GM18868 (cell line): Measurements from ENCODE around the gene GLMP.
A peak's percentile ranks its signal among the peaks of the same experiment; 100 is the strongest.
"Not testable (repeated sequence)": the region's sequence is repeated elsewhere in the genome, so short reads cannot be mapped to it uniquely, and the experiment has no call there.

Source experiments
- ATAC-seq: cut with Tn5 transposase; IDR thresholded peaks from one replicate; pipeline ENCODE4 v1.9.1; 2021; ENCODE audit warnings: mild to moderate bottlenecking, moderate library complexity; ENCODE audit not compliant: unreplicated experiment

The GLMP gene, protein sequence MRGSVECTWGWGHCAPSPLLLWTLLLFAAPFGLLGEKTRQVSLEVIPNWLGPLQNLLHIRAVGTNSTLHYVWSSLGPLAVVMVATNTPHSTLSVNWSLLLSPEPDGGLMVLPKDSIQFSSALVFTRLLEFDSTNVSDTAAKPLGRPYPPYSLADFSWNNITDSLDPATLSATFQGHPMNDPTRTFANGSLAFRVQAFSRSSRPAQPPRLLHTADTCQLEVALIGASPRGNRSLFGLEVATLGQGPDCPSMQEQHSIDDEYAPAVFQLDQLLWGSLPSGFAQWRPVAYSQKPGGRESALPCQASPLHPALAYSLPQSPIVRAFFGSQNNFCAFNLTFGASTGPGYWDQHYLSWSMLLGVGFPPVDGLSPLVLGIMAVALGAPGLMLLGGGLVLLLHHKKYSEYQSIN

DNA sequence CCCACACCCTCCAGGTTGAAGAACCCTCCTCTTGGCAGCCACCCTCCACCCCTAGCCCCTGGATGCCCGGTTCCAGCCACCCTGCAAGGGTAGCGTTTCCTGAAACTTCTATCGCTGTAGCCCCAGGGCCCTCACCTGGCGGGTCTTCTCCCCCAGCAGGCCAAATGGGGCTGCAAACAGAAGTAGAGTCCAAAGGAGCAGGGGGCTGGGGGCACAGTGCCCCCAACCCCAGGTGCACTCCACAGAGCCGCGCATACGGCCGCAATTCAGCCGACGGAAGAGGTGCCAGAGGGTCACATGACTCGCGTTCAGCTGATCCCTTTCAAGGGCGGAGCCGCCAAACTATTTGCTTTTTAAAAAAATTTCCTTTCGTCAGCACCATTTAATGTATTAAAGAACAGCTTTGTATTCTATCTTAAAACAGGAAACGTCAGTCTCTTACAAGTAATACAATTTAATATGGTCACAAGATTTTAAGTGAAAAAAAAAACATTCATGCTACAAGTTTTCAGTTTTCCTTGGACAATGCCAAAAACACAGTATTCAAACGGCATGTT is at the start of gene GLMP:
TSS of gene GLMP (minus strand) at position 289 of the 557 bp plus-strand sequence. CDS start at position 255, 34 bp downstream.
- no peak for ATAC-seq

DNA sequence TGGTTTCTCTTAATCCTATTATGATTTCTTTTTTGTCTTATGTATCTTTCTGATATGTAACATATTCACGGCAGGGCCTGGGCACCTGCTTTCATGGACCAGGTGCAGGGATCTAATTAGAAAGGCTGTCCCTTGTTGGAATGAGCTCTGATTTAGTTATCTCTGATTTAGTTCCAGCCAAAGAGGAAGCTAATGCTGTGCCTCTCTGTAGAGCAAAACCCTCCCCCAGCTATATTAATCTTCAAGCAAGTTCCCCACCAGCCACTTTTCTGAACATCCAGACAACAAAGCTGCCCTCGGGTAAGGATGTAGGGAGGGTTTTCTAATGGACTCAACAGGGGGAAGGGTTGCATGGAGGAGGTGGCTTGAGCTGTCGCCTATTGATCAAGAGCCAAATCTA is 48.9 kb upstream of the GLMP start:
- no peak for ATAC-seq

DNA sequence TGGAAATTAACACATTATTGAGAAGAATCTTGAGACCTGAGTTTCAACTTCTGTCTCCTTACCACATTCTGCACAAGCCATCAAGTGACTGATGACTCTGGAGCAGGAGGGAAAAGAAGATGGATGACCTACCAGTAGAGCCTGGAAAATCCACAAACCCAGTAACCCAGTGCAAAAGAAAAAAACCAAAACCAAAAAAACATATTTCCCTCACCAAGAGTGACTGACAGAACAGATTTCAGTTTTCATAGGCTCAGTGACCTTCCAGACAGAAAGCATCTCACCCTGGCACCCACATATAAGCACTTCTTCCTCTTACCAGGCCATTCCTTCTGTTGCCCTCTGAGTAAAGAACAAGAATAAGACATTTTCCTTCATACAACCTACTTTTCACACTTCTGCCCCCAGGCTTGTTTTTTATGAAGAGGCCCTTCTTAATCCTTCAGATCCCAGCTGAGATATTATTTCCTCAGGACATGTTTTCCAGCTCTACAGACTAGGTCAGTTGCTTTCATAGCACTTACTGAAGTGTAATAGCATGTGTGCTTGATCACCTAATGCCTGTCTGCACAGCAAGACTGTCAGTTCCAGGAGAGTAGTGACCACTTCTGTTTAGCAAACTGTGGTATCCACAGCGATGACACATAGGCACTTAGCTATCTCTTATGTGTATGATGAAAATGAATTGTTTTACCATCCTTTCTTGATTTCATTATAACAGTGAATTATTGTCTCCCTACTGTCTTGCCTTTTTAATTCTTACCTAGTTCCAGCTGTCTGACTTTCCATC is 46.9 kb upstream of the GLMP start:
- no peak for ATAC-seq

DNA sequence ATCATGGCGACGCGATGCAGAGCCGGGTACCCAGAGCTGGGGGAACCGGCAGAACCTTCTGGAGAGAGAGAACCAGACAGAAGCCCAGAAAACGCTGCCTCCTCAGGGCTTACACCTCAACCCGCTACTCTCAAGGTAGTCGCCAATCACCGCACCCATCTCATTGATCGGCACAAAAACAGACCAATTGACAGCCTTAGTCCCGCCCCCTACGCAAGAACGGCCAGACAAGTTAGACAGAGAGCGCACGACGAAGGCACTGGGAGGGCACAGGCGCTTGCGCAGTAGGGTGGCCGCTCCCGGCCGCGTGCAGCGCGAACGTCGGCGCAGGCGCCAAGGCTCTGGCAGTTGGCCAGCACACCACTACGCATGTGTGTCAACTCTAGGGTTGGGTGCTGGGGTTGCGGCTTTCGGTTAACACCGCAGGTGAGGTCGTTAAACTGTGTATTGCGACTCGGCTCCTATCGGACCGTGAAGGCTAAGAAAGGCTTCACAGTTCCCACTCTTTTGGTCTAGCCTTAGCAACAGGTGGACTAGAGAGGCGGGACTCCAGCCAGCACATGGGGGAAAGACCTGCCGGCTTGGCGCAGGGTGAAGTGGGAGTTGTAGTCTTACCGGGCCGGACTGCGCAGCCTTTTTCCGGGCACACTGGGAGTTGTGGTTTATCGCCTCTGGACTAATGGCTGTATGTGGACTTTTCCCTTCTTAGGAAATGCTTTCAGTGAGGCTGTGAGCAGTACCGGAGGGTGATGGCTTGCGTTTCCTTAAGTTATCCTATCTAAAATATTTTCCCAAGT is 42.9 kb upstream of the GLMP start, which contains the start of the genes CCT3 and TSACC:
TSS of gene CCT3 (minus strand) at position 113 of the 797 bp plus-strand sequence. CDS start at position 5, 108 bp downstream.
TSS of gene TSACC (plus strand) at position 347 of the 797 bp plus-strand sequence. CDS start 1,232 bp downstream, outside the sequence.
- ATAC-seq, result peak; percentile 86

DNA sequence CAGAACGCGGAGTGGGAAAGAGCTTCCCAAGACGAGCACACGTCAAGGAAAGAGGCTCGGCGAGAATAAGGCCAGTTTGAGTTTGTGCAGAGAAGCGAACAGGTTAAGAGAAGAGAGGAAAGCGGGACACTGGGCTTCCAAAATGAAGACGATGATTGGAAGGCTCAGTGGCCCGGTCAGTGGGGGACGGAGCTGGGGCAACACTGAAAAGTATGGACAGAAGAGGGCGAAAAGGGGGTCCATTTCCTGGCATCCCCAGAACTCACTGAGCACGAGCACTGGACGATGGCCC is 42.4 kb upstream of the GLMP start:
- ATAC-seq, result no peak

DNA sequence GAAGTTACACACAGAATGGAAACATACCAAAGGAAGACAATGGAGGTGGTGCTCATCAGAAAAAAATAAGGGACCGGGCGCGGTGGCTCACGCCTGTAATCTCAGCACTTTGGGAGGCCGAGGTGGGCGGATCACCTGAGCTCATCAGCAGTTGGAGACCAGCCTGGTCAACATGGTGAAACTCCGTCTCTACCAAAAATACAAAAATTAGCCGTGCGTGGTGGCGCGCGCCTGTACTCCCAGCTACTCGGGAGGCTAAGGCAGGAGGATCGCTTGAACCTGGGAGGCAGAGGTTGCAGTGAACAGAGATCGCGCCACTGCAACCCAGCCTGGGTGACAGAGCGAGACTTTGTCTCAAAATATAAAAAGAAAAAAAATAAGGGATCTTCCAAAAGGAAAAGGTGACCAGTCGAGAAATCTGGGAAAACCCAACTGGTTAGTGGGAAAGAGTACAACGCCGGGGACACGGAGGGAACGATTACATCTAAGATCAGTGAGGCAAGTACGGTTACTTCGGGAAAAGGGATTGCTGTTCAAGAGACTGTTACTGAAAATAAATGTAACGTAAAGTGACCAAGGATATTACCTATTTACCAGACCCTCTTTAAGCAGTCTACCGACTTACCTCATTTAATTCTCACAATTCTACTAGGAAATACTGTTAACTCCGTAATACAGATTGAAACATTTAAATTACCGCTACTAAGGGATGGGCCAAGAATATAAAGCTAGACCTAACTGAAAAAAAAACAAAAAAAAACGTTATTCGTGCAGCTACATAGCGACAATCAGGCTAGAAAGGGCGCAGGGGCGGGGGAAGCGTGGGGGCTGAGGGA is 41.8 kb upstream of the GLMP start:
- ATAC-seq, result no peak

DNA sequence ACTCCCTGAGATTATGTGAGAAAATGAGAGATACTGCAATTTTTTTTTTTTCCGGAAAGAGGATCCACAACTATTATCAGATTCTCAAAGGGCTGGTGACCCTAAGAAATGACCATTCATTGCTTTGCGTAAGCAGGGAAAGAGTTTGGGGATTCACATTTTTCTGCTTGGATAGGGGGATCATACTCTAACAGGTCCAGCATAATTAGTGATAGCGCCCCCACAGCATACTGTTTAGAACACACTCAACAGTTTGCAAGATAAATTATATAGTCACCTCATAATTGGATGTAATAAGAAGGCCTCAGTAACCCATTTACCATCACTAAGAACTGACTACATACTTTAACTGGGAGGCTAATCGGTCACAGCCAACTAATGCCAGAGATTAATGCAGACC is 40.8 kb upstream of the GLMP start:
- no peak for ATAC-seq

DNA sequence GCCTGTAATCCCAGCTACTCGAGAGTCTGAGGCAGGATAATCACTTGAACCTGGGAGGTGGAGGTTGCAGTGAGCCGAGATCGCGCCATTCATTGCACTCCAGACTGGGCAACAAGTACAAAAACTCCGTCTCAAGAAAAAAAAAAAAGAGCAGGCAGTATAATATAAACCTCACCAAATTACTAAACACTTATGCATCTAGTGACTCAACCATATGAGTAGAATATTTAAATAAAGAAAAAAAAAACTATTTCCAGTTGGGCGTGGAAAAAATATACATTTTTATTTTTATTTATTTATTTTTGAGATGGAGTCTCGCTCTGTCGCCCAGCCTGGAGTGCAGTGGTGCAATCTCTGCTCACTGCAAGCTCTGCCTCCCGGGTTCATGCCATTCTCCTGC is 27.7 kb upstream of the GLMP start:
- not testable (repeated sequence) for ATAC-seq

DNA sequence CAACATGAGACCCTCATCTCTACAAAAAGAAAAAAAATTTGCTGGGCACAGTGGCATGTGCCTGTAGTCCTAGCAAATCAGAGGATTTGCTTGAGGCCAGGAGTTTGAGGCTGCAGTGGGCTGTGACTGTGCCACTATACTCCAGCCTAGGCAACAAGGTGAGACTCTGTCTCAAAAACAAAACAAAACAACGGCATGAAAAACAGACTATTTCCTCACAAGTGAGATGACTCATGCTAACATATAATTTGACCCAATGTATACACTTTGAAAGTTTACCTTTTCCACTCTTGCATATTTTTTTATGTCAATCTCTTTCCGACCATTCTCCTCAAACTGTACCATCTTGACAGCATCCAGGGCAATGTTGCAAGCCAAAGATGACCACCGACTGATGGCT is 25.1 kb upstream of the GLMP start:
- no peak for ATAC-seq

DNA sequence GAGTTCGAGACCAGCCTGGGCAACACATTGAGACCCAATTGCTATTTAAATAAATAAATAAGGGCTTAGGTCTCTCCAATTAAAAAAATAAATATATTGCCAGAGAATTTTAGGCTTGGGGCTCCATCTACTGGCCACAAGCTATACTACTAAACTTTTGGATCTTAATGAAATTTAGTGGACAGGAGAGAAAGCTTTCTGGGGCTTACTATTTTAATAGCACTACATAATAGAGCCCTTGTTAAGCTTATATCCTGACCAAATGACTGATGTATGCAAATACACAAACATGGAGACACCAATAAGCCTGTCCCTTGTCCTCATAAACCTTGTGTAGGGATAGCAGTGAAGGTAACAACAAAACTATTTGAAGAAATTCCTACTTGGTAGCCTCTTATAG is 24.2 kb upstream of the GLMP start:
- no peak for ATAC-seq

DNA sequence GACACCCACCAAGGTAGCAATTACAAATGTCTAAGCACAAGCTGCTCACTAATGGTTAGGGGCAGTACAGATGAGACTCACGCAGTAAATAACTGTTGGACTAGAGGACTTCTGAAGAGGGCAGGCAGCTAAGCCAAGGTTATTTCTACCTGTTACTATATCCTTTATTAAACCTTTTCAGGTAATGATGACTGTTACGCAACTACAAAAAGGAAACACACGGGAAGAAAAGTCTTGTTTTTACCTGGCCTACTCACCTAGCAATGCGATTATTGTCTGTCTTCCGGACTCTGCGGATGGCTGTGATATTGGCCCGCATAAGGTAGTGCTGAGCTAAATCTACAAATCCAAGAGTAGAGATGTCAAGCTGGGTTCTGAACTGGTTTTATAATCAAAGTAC is 21.4 kb upstream of the GLMP start:
- no peak for ATAC-seq

DNA sequence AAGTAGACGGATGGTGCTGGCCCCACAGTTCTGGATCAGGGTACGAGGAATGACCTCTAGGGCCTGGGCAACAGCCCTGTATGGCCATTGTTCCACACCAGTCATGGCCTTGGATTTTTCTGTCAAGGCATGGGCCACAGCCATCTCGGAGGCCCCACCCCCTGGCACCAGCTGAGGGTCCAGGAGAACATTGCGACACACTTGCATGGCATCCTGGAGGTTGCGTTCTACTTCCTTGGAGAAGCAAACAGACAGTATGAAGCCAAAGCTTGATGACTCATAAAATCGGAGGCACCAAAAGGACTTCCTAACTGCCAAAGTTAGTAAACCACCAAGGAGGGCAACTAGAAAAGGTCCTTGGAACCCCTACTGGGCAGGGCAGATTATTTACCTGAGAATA is 15.5 kb upstream of the GLMP start:
- ATAC-seq, result no peak

DNA sequence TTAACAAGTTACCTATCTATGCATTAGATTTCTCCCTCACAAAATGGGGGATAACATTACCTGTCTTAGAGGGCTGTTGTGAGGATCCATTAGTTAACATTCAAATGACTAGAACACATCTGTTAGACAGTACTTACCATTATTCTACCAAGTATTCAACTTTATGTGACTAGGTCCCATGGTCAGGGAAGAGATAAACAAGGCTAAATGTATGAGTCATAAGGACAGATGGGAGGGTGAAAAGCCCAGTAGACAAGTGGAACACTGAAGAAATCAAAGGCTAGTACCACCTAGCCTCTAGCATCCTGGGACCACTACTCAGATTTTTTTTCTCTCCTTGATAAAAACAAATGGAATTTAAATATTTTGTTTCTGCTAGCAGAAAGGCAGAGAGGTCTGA is 12.6 kb upstream of the GLMP start:
- no peak for ATAC-seq

DNA sequence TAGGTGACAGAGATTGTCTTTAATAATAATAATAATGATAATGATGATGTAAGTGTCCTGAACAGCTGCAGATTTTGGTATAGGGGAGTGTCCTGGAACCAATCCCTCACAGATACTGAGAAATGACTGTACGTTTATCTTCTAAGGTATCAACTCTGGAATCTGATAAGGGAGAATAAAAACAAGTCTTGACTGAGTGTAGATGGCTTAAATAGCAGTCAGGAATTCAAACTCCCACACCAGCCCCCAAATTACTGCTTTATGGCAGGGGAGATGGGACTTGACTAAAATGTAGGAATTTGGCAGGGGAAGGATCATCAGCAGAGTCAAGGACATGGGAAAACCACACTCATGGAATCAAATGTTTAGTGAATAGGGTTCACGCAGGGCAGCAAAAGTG is 9.7 kb upstream of the GLMP start:
- no peak for ATAC-seq

DNA sequence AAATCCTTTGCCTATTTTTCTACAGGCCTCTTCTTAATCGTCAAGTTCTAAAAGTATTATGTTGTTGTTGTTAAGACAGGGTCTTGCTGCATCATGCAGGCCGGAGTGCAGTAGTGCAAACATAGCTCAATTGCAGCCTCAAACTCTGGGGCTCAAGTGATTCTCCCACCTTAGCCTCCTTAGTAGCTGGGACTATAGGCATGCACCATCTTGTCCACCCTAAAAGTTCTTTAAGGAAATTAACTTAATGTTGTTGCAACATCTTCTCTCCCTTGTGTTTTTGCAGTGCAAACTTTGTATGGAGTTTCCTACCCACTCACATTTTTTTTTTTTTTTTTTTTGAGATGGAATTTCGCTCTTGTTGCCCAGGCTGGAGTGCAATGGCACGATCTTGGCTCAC is 7.8 kb upstream of the GLMP start:
- no peak for ATAC-seq

DNA sequence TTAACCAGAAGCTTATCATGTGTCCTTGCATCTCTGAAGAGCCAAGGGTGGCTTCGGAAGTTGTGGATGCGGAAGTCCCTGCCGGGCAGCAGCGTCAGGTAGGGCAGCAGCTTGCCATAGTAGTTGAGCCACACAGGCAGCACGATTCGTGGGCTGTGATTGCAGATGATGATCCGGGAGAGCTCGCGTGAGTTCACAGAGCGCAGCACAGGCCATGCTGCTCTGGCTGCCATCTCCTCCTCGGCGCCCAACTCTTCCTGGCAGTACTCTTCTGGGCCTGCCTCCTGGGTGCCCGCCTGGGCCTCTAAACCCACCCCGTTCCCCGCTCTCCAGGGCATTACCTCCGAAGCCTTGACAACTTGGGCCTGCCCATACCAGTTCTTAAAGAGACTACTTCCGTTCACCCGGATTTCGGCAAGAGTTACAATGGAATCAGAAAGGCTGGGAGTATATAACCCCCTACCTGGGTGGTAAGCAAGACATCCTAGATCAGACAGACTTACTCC is 3.4 kb upstream of the GLMP start, which contains the start of gene VHLL:
TSS of gene VHLL (minus strand) at position 456 of the 506 bp plus-strand sequence. CDS start at position 338, 118 bp downstream.
- no peak for ATAC-seq

DNA sequence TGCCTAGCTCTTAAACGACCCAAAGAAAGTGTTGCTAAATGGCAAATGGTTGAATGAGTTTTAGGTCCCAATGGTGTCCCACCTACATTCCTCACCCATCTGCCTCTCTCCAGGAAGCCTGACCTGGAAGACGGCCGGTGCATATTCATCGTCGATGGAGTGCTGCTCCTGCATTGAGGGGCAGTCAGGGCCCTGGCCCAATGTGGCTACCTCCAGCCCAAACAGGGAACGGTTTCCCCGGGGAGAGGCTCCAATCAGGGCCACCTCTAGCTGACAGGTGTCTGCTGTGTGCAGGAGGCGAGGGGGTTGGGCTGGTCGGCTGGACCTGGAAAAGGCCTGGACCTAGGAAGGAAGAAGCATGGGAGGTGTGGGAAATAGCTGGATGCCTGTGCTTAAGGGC is 1.6 kb downstream of the GLMP start:
- ATAC-seq, result no peak

DNA sequence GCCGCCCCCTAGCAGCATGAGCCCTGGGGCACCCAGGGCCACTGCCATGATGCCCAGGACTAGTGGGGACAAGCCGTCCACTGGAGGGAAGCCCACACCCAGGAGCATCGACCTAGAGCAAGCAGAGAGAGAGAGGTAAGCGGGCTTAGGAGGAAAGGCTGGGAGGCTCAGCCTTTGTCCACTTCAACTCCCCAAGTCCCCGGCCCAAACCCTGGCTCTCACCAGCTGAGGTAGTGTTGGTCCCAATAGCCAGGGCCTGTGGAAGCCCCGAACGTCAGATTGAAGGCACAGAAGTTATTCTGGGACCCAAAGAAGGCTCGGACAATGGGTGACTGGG is 2.4 kb downstream of the GLMP start:
- ATAC-seq, result no peak

DNA sequence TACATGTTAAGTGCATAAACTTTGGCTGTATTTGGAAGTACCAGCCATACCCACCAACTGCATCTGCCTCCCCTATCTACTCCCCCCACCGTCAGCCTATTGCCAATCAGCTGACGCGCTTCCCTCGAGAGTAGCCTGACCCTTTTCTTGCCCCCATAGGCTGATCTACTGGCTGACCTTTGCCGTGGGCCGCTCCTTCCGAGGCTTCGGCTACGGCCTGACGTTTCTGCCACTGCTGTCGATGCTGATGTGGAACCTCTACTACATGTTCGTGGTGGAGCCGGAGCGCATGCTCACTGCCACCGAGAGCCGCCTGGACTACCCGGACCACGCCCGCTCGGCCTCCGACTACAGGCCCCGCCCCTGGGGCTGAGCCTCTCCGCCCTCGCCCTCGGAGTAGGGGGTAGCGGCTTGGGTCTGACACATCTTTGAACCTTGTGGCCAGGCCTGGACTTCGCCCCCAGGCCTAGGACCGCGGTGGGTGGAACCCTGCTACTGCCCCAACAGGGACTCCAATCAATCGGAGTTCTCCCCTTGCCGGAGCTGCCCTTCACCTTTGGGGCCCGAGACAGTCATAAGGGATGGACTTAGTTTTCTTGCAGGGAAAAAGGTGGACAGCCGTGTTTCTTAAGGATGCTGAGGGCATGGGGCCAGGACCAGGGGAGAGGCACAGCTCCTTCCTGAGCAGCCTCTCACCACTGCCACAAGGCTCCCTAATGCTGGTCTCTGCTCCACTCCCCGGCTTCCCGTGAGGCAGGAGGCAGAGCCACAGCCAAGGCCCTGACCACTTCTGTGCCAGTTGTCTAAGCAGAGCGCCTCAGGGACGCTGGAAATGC is 4.0 kb downstream of the GLMP start:
- peak; percentile 39 for ATAC-seq
